ENCODE data around the gene SLIT3. TPM values are rescaled to one million over a fixed set of nuclear protein-coding genes. Genes with fewer than 3 reads are reported as not detected.

SLIT3 gene
- total and polyA plus RNA-seq, 9 of the 15 experiments (the other 6 are each of a cell fraction or from before 2014, with no cell fraction given), result 0.01 to 0.04 TPM; not detected in 7

DNA sequence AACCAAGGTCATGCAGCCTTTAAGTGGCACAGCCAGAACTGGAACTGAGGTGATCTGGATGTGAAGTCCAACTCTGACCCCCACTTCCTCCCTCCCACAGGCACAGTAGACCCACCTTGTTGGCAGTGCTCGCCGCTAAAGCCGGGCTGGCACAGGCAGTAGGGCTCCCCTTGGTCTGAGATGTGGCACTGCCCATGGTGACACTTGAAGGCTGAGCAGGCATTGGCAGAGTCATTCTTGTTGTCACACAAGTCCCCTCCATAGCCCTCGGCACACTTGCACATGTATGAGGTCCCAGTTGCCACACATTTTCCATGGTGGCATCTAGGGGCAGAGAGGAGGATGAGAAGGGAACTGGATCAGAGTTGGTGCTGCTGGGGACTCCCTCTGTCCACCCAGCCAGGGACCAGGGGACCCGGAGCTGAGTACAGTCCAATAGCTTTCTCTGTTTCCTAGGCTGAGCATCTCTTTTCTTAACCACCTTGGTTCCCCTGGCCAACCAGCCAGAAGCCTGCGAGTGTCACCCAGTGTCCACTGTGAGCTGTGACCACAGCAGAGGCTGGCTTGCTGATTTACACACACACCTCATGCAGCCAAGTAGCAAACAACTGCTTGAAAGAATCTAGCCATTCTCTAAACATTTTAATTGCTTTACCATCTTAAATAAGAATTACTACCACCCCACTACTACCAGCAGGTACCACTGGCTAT, 631.1 kb downstream of the SLIT3 start:
- in situ Hi-C loops (cut with MboI), result loop anchor here (25.0 kb wide), 1 partner anchor 408 kb away; no protein-coding TSS in a partner anchor

More for the DNA sequence above, 631.1 kb downstream of the SLIT3 start:
- POLR2A ChIA-PET, result interaction anchor here (0.6 kb wide), 1 partner anchor 94 kb away, joined by 3 read pairs; no protein-coding TSS in a partner anchor
- H3K9me1 ChIP-seq (ENCODE audit: control insufficient read depth, insufficient read depth, low read length), result no peaks in the 10 kb centered on the region
- CTCF ChIA-PET (ENCODE audit: low intra/inter-chr PET ratio), result no interaction called here
- WGBS (ENCODE audit: insufficient coverage, low coverage, missing lambda C conversion rate), result 1% methylated on average over 6 of the region's 6 CpGs
- intact Hi-C loops (cut with micrococcal nuclease), result no loop called here
- no peak overlapping the region for H2AFZ ChIP-seq (ENCODE audit: low read depth, low read length)
- H3K27me3 ChIP-seq (ENCODE audit: control insufficient read depth in 2 of 2, insufficient read depth in 2 of 2, low read length in 2 of 2), result peaks cover 4 to 36% of the 10 kb centered on the region in 2 experiments
- TF ChIP-seq, protein P1, sequence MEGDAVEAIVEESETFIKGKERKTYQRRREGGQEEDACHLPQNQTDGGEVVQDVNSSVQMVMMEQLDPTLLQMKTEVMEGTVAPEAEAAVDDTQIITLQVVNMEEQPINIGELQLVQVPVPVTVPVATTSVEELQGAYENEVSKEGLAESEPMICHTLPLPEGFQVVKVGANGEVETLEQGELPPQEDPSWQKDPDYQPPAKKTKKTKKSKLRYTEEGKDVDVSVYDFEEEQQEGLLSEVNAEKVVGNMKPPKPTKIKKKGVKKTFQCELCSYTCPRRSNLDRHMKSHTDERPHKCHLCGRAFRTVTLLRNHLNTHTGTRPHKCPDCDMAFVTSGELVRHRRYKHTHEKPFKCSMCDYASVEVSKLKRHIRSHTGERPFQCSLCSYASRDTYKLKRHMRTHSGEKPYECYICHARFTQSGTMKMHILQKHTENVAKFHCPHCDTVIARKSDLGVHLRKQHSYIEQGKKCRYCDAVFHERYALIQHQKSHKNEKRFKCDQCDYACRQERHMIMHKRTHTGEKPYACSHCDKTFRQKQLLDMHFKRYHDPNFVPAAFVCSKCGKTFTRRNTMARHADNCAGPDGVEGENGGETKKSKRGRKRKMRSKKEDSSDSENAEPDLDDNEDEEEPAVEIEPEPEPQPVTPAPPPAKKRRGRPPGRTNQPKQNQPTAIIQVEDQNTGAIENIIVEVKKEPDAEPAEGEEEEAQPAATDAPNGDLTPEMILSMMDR (IDR thresholded peaks at IDR 0.05 in 2 of 3, conservative IDR thresholded peaks at IDR 0.05 in 1 of 3; ENCODE audit: insufficient read depth in 2 of 3, low read depth in 1 of 3, low read length in 3 of 3), result peak in 2 of 3 experiments; percentile 15 to 18; a peak in 2 of 6 replicates
- TF ChIP-seq, protein P2, sequence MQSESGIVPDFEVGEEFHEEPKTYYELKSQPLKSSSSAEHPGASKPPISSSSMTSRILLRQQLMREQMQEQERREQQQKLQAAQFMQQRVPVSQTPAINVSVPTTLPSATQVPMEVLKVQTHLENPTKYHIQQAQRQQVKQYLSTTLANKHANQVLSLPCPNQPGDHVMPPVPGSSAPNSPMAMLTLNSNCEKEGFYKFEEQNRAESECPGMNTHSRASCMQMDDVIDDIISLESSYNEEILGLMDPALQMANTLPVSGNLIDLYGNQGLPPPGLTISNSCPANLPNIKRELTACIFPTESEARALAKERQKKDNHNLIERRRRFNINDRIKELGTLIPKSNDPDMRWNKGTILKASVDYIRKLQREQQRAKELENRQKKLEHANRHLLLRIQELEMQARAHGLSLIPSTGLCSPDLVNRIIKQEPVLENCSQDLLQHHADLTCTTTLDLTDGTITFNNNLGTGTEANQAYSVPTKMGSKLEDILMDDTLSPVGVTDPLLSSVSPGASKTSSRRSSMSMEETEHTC (IDR thresholded peaks at IDR 0.05), result no peak
- TF ChIP-seq RAD21 (CRISPR knock-in tag; conservative IDR thresholded peaks at IDR 0.05 in 1 of 2, IDR thresholded peaks at IDR 0.05 in 1 of 2), result peak in 1 of 2 experiments; percentile 35; a peak in 2 of 4 replicates
- no peaks in the 10 kb centered on the region for H3K79me2 ChIP-seq (ENCODE audit: control insufficient read depth, insufficient read depth, low read length)
- H3K9ac ChIP-seq (ENCODE audit: insufficient read depth in 1 of 2, low read depth in 2 of 2, low read length in 2 of 2), result no peak overlapping the region
- FAIRE-seq (no peak), DNase-seq (ENCODE audit: extremely low read depth in 1 of 4, low spot score in 3 of 4) (no peak), ATAC-seq (no peak)
- H3K4me2 ChIP-seq (ENCODE audit: insufficient read depth, low read length), result no peak overlapping the region
- H3K4me1 ChIP-seq (replicated peaks in 1 of 2; ENCODE audit: control insufficient read depth in 2 of 2, insufficient read depth in 2 of 2, low read length in 2 of 2), result peaks cover 0 to 6% of the 10 kb centered on the region in 2 experiments; a peak in 1 of 5 replicates
- 0 out of 2 replicates have a peak, but pooled peaks cover 4% of the 10 kb centered on the region for H4K20me1 ChIP-seq (replicated peaks; ENCODE audit: control insufficient read depth, insufficient read depth, low read length)
- H3K9me3 ChIP-seq (replicated peaks; ENCODE audit: control insufficient read depth, insufficient read depth, low read depth, low read length), result no peaks in the 10 kb centered on the region
- no peaks in the 10 kb centered on the region for H3K36me3 ChIP-seq (ENCODE audit: control insufficient read depth, insufficient read depth, low read length)
- BruUV-seq (replicated peaks), result no TSS peak
- no peak overlapping the region for H3K27ac ChIP-seq (ENCODE audit: extremely low read depth, low read depth, low read length)
- no peak overlapping the region for H3K4me3 ChIP-seq
